Gastrocnemius medialis (tissue), 4 donors: ENCODE results near the gene MINDY4.

Source experiments
- CTCF ChIP-seq, 5 experiments: fragments of 450-650 bp in 3 of 5; fragments of 200-600 bp in 2 of 5; sonication (generic) in 2 of 5; IDR thresholded peaks in 4 of 5; conservative IDR thresholded peaks in 1 of 5; 1 replicate in 4 of 5; 2 replicates in 1 of 5; pipeline ENCODE4 v1.5.1; 2016 to 2019; ENCODE audit warnings: antibody characterized with exemption in 5 of 5, mild to moderate bottlenecking in 3 of 5, moderate library complexity in 3 of 5
- POLR2A ChIP-seq, 2 donors: fragments of 450-650 bp; IDR thresholded peaks; one replicate each; pipeline ENCODE4 v1.6.1; 2017; ENCODE audit warnings: antibody characterized with exemption in 2 of 2, mild to moderate bottlenecking in 2 of 2, moderate library complexity in 2 of 2

- TF ChIP-seq POLR2A (IDR thresholded peaks at IDR 0.05) (no peak), CTCF (IDR thresholded peaks at IDR 0.05 in 4 of 5, conservative IDR thresholded peaks at IDR 0.05 in 1 of 5) (no peak)
Measured at GRCh38 chr7:30912021-30912730, 141.0 kb downstream of the MINDY4 start.
